CD4-positive, alpha-beta T cell treated with Interleukin-6 for 4 hours (primary cell): ENCODE data around the gene ARV1.
"Not testable (repeated sequence)": the region's sequence is repeated elsewhere in the genome, so short reads cannot be mapped to it uniquely, and the experiment has no call there.

ENCODE experiments used
- DNase-seq: peaks from one replicate; pipeline ENCODE4 v3.0.0-alpha.2; 2020; ENCODE audit warnings: mixed read lengths

ARV1 gene

DNA sequence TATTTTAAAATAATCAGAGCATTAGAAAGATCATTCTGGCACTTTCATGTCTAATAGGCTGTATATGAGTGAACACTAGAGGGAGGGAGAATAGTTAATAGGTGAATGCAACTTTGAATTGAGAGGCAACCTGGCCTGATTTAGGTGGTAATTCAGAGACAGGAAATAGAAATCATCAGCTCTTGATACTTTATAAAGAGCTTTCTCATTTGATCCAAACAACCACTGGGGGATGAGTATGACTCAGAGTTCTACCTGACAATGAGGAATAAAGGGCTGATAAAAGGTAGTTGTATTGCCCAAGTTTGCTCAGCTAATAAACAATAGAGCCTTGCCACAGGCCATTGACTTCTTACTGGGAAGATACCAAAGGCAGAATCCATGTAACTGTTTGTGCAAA lies 66.4 kb downstream of the ARV1 start:
- DNase-seq, result no peak

DNA sequence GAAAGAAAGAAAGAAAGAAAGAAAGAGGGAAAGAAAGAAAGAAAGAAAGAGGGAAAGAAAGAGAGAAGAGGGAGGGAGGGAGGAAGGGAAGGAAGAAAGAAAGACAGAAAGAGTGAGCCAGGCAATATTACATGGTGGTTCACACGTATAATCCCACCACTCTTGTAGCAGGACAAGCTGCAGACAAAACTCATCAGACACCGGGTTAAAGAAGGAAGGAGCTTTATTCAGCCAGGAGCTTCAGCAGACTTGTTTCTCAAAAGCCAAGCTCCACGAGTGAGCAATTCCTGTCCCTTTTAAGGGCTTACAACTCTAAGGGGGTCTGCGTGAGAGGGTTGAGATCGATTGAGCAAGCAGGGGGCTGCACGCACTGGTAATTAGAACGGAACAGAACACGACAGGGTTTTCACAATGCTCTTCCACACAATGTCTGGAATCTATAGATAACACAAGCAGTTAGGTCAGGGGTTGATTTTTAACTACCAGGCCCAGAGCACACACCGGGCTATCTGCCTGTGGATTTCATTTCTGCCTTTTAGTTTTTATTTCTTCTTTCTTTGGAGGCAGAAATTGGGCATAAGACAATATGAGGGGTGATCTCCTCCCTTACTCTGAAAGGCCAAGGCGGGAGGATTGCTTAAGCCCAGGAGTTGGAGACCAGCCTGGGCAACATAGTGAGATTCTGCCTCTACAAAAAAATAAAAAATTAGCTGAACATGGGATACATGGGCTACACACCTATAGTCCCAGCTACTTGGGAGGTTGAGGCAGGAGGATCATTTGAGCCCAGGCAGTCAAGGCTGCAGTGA lies 67.2 kb downstream of the ARV1 start:
- DNase-seq, result not testable (repeated sequence)

GRCh38 chr1:231046730-231047395 lies 68.0 kb downstream of the ARV1 start:
- no peak for DNase-seq

DNA sequence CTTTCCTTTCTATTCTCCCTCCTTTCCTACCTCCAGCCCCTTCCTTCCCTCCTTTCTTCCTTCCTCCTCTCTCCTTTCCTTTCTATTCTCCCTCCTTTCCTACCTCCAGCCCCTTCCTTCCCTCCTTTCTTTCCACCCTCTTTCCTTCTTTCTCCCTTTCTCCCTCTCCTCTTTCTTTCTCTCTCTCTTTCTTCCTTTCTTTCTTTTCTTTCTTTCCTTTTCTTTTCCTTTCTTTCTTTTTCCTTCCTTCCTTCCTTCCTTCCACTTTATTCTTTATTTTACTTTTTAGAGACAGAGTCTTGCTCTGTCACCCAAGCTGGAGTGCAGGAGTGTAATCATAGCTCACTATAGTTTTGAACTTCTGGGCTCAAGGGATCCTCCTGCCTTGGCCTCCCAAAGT lies 68.6 kb downstream of the ARV1 start:
- DNase-seq, result not testable (repeated sequence)

- not testable (repeated sequence) for DNase-seq
These were observed 69.5 kb downstream of the ARV1 start for GRCh38 chr1:231048419-231048818.

GRCh38 chr1:231049121-231049979 lies 70.5 kb downstream of the ARV1 start:
- DNase-seq, result no peak
